Measurements from ENCODE around the gene CALM3.
"Not testable (repeated sequence)": the region's sequence is repeated elsewhere in the genome, so short reads cannot be mapped to it uniquely, and the experiment has no call there.

The CALM3 gene

GRCh38 chr19:46616631-46617322 lies 15.6 kb downstream of the CALM3 start:
- peak; percentile 60 for DNase-seq

- DNase-seq = no peak
Measured at GRCh38 chr19:46617601-46618000, 16.5 kb downstream of the CALM3 start.

- DNase-seq = peak; percentile 23
Measured at GRCh38 chr19:46618670-46619231, 17.6 kb downstream of the CALM3 start.

GRCh38 chr19:46620267-46620666 lies 19.1 kb downstream of the CALM3 start:
- DNase-seq = no peak

GRCh38 chr19:46620716-46621115 lies 19.6 kb downstream of the CALM3 start:
- peak; percentile 48 for DNase-seq

GRCh38 chr19:46621191-46622117 lies 20.3 kb downstream of the CALM3 start:
- peak; percentile 25 for DNase-seq

- DNase-seq = no peak
Measured at GRCh38 chr19:46622118-46622446, 21.0 kb downstream of the CALM3 start.

GRCh38 chr19:46623915-46624502 lies 22.9 kb downstream of the CALM3 start:
- no peak for DNase-seq

GRCh38 chr19:46624958-46625661 lies 24.0 kb downstream of the CALM3 start, which contains the start of gene PTGIR:
Gene PTGIR, minus strand, starts transcription at chr19:46625089. Its CDS starts 864 bp downstream, at chr19:46624225.
- DNase-seq = peak; percentile 83

- DNase-seq = no peak
Measured at GRCh38 chr19:46625731-46626130, 24.6 kb downstream of the CALM3 start.

- DNase-seq = no peak
Measured at GRCh38 chr19:46626446-46626845, 25.3 kb downstream of the CALM3 start.

- DNase-seq = not testable (repeated sequence)
Measured at GRCh38 chr19:46628970-46629369, 27.8 kb downstream of the CALM3 start.

- no peak for DNase-seq
Measured at GRCh38 chr19:46629546-46630025, 28.5 kb downstream of the CALM3 start.

- DNase-seq = peak; percentile 21
Measured at GRCh38 chr19:46630586-46631205, 29.6 kb downstream of the CALM3 start.

- peak; percentile 68 for DNase-seq
Measured at GRCh38 chr19:46631481-46631880, 30.4 kb downstream of the CALM3 start.

GRCh38 chr19:46633130-46633529 lies 32.0 kb downstream of the CALM3 start:
- peak; percentile 8 for DNase-seq

- DNase-seq = peak; percentile 83
Measured at GRCh38 chr19:46634045-46634655, 33.0 kb downstream of the CALM3 start.

GRCh38 chr19:46634656-46635218 lies 33.6 kb downstream of the CALM3 start:
- DNase-seq = no peak

- no peak for DNase-seq
Measured at GRCh38 chr19:46635920-46636761, 35.0 kb downstream of the CALM3 start, which contains the start of gene GNG8. Gene GNG8, minus strand, starts transcription at chr19:46636202. Its CDS starts 1,520 bp downstream, at chr19:46634682.

- DNase-seq = no peak
Measured at GRCh38 chr19:46637224-46637623, 36.1 kb downstream of the CALM3 start.
